Endothelial cell of umbilical vein (primary cell): Measurements from ENCODE around the gene UGT2B7. TPM values are rescaled to one million over a fixed set of nuclear protein-coding genes. Genes with fewer than 3 reads are reported as not detected.

Source experiments
- BruUV-seq: library from RNA; stranded (reverse); fragments of 400-500 nt; replicated peaks from 2 replicates; lab custom pipeline; 2021; lab: Mats Ljungman, UMichigan
- CTCF ChIA-PET: fragments of 300-600, 350-600 bp; sonication (Branson Sonifier 250); formaldehyde crosslinking; loops from one replicate; lab custom pipeline; 2021; ENCODE audit warnings: antibody characterized with exemption, inconsistent platforms; lab: Charles Lee
- POLR2A ChIA-PET: fragments of 300-600, 350-600 bp; sonication (Branson Sonifier 250); formaldehyde crosslinking; loops from one replicate; lab custom pipeline; 2021; ENCODE audit warnings: antibody characterized with exemption, inconsistent platforms; lab: Charles Lee
- DNase-seq: peaks from one replicate; pipeline ENCODE4 v3.0.0-alpha.2; 2011; ENCODE audit warnings: low read depth, low spot score
- FAIRE-seq: peaks from 2 replicates; lab custom pipeline; 2011; peaks lifted over from hg19 to GRCh38; lab: Jason Lieb, UNC
- H2AFZ ChIP-seq: 2 replicates; pipeline ENCODE4 v1.6.0; 2012; ENCODE audit warnings: low read depth, low read length, control low read depth, inconsistent platforms
- H3K27ac ChIP-seq: 2 replicates; pipeline ENCODE4 v1.5.1; 2011; ENCODE audit warnings: low read depth, mild to moderate bottlenecking, control low read depth, low read length, moderate library complexity; ENCODE audit not compliant: insufficient read depth
- H3K27me3 ChIP-seq, 2 experiments: 2 replicates each; pipeline versions ENCODE4 v1.6.0 to v1.6.1; 2011; ENCODE audit warnings: low read length in 2 of 2, mixed read lengths in 1 of 2; ENCODE audit not compliant: control insufficient read depth in 2 of 2, insufficient read depth in 2 of 2
- H3K36me3 ChIP-seq, 2 experiments: 2 replicates in 1 of 2; 3 replicates in 1 of 2; pipeline ENCODE4 v1.5.1; 2011; ENCODE audit warnings: low read length in 2 of 2, mild to moderate bottlenecking in 1 of 2, moderate library complexity in 1 of 2; ENCODE audit not compliant: control insufficient read depth in 2 of 2, insufficient read depth in 2 of 2; ENCODE audit errors: extremely low read depth in 1 of 2
- H3K4me1 ChIP-seq: 3 replicates; pipeline ENCODE4 v1.5.1; 2011; ENCODE audit warnings: mild to moderate bottlenecking, low read length; ENCODE audit not compliant: control insufficient read depth, insufficient read depth; ENCODE audit errors: extremely low read depth
- H3K4me2 ChIP-seq: 2 replicates; pipeline ENCODE4 v1.6.1; 2011; ENCODE audit warnings: low read length, control low read depth, mixed read lengths; ENCODE audit not compliant: insufficient read depth
- H3K4me3 ChIP-seq, 3 experiments: fragments of 200-600 bp in 1 of 3; sonication (generic), shearing (Covaris generic) in 1 of 3; replicated peaks in 1 of 3; 2 replicates each; pipeline ENCODE4 v1.5.1; 2011 to 2016; ENCODE audit warnings: control low read depth in 3 of 3, low read length in 3 of 3, mild to moderate bottlenecking in 2 of 3, inconsistent platforms in 1 of 3, low read depth in 1 of 3, moderate library complexity in 1 of 3; ENCODE audit not compliant: insufficient read depth in 1 of 3
- H3K79me2 ChIP-seq: 2 replicates; pipeline ENCODE4 v1.6.0; 2012; ENCODE audit warnings: low read length, inconsistent platforms; ENCODE audit not compliant: control insufficient read depth, insufficient read depth
- H3K9ac ChIP-seq: replicated peaks from 2 replicates; pipeline ENCODE3; 2011; ENCODE audit warnings: low read length, control low read depth; ENCODE audit not compliant: insufficient read depth; ENCODE audit errors: extremely low read depth
- H3K9me1 ChIP-seq: replicated peaks from 3 replicates; pipeline ENCODE4 v1.6.0; 2011; ENCODE audit warnings: mild to moderate bottlenecking, low read length; ENCODE audit not compliant: control insufficient read depth, insufficient read depth; ENCODE audit errors: extremely low read depth
- H3K9me3 ChIP-seq: replicated peaks from 2 replicates; pipeline ENCODE4 v1.5.1; 2012; ENCODE audit warnings: low read length, inconsistent platforms; ENCODE audit not compliant: control insufficient read depth, insufficient read depth
- H4K20me1 ChIP-seq: replicated peaks from 2 replicates; pipeline ENCODE3; 2011; ENCODE audit warnings: mild to moderate bottlenecking, low read length; ENCODE audit not compliant: control insufficient read depth, insufficient read depth; ENCODE audit errors: extremely low read depth
- CTCF ChIP-seq, 2 donors: IDR thresholded peaks; 1 replicate in 1 of 2; 2 replicates in 1 of 2; pipeline ENCODE4 v1.5.1; 2011; ENCODE audit warnings: low read length in 2 of 2, mild to moderate bottlenecking in 2 of 2, moderate library complexity in 2 of 2, control low read depth in 1 of 2, inconsistent platforms in 1 of 2, low read depth in 1 of 2; ENCODE audit not compliant: insufficient read depth in 1 of 2; ENCODE audit errors: extremely low read depth in 1 of 2
- GATA2 ChIP-seq: IDR thresholded peaks from 2 replicates; pipeline ENCODE4 v1.7.0; 2011; ENCODE audit warnings: low read depth, mild to moderate bottlenecking, moderate library complexity, mixed read lengths, low read length; ENCODE audit not compliant: insufficient read length, insufficient read depth
- JUN ChIP-seq: IDR thresholded peaks from 2 replicates; pipeline ENCODE4 v1.6.1; 2011; ENCODE audit warnings: borderline replicate concordance, low read depth; ENCODE audit not compliant: insufficient read length, insufficient read depth
- MYC ChIP-seq: IDR thresholded peaks from one replicate; pipeline ENCODE4 v1.6.1; 2011; ENCODE audit warnings: mild to moderate bottlenecking, low read depth, low read length
- POLR2A ChIP-seq: IDR thresholded peaks from 2 replicates; pipeline ENCODE4 v1.6.1; 2012; ENCODE audit warnings: low read depth, mild to moderate bottlenecking, control low read depth, low read length
- dilution Hi-C: fragments of 300-500 bp; cut with MboI; formaldehyde crosslinking; loops from one replicate; pipeline ENCODE4 v1.15.0; 2019; ENCODE audit warnings: low sequenced_read_pairs; ENCODE audit not compliant: extremely low pct_ligation_motif_present
- intact Hi-C: fragments of 100-400 bp; cut with micrococcal nuclease; formaldehyde crosslinking; loops from one replicate; pipeline ENCODE4 v1.10.0; 2022
- polyA plus RNA-seq, 4 experiments: library from polyadenylated mRNA; depleted of rRNA in 3 of 4; stranded (reverse) in 3 of 4; unstranded in 1 of 4; fragments of >200 nt; gene quantifications; 2 replicates each; pipeline versions ENCODE4 v1.2.1 to v1.2.3, GENCODE V29; 2011 to 2012; ENCODE audit warnings: missing spikeins in 1 of 4
- total RNA-seq: library from RNA; stranded (reverse); gene quantifications from 2 replicates; pipeline ENCODE4 v1.2.3, GENCODE V29; 2021
- TF ChIP-seq, protein P1 (sequence below): IDR thresholded peaks from 2 replicates; pipeline ENCODE4 v1.6.1; 2011; ENCODE audit not compliant: insufficient read depth, insufficient read length

The UGT2B7 gene
- total and polyA plus RNA-seq, 2 donors (not counting 3 experiments of a cell fraction or from before 2014, with no cell fraction given) = not detected

DNA sequence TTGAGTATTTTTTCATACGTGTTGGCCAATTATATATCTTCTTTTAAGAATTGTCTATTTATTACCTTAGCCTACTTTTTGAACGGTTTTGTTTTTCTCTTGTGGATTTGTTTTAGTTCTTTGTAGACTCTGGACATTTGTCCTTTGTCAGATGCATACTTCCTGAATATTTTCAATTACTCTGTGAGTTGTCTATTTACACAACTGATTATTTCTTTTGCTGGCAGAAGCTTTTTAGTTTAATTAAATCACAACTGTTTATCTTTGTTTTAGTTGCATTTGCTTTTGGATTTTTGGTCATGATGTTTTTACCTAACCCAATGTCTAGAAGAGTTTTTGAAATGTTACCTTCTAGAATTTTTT, 19.6 kb downstream of the UGT2B7 start:
- CTCF ChIA-PET = no interaction called here
- TF ChIP-seq GATA2 (no peak), MYC (no peak), CTCF (IDR thresholded peaks at IDR 0.05; ENCODE audit: extremely low read depth in 1 of 2, insufficient read depth in 1 of 2, low read depth in 1 of 2, low read length in 2 of 2) (no peak), POLR2A (no peak), JUN (no peak)
- TF ChIP-seq, protein P1, sequence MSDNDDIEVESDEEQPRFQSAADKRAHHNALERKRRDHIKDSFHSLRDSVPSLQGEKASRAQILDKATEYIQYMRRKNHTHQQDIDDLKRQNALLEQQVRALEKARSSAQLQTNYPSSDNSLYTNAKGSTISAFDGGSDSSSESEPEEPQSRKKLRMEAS = no peak
- no peaks in the 10 kb centered on the region for H3K9me3 ChIP-seq
- no peak overlapping the region for H3K27ac ChIP-seq
- no peaks in the 10 kb centered on the region for H4K20me1 ChIP-seq
- POLR2A ChIA-PET = no interaction called here
- H3K4me2 ChIP-seq = no peak overlapping the region
- no peak overlapping the region for H2AFZ ChIP-seq
- intact Hi-C loops = no loop called here
- dilution Hi-C loops = no loop called here
- H3K9ac ChIP-seq = no peak overlapping the region
- H3K4me1 ChIP-seq = no peaks in the 10 kb centered on the region
- H3K79me2 ChIP-seq = no peaks in the 10 kb centered on the region
- H3K4me3 ChIP-seq = no peak overlapping the region
- H3K36me3 ChIP-seq = no peaks in the 10 kb centered on the region
- FAIRE-seq (no peak), DNase-seq (no peak)
- no TSS peak for BruUV-seq
- no peaks in the 10 kb centered on the region for H3K9me1 ChIP-seq
- H3K27me3 ChIP-seq = no peaks in the 10 kb centered on the region
